Lung (tissue), 12 donors: ENCODE results near the gene CRKL. TPM values are rescaled to one million over a fixed set of nuclear protein-coding genes. Genes with fewer than 3 reads are reported as not detected.

Experiments
- ATAC-seq: fragments of 200-7000 bp; cut with Tn5 transposase; one replicate; pipeline ENCODE4 v1.9.1; 2020; ENCODE audit warnings: moderate number of reproducible peaks; ENCODE audit not compliant: insufficient read depth, low FRiP score
- DNase-seq, 3 donors: peaks; one replicate each; pipeline ENCODE4 v3.0.0-alpha.2; 2013 to 2017
- H3K27ac ChIP-seq, 2 donors: one replicate each; pipeline ENCODE4 v1.5.1; 2013; ENCODE audit warnings: mild to moderate bottlenecking in 2 of 2, moderate library complexity in 2 of 2, control low read depth in 1 of 2, inconsistent platforms in 1 of 2, low read depth in 1 of 2, low read length in 1 of 2
- H3K27me3 ChIP-seq, 3 donors: one replicate each; pipeline ENCODE4 v1.5.1; 2013; ENCODE audit warnings: low read length in 2 of 3; ENCODE audit not compliant: control insufficient read depth in 3 of 3, insufficient read depth in 3 of 3
- H3K36me3 ChIP-seq, 4 donors: one replicate each; pipeline ENCODE4 v1.5.1; 2013; ENCODE audit warnings: low read length in 4 of 4, mild to moderate bottlenecking in 1 of 4, moderate library complexity in 1 of 4; ENCODE audit not compliant: control insufficient read depth in 4 of 4, insufficient read depth in 4 of 4
- H3K4me1 ChIP-seq, 5 donors: one replicate each; pipeline ENCODE4 v1.5.1; 2013; ENCODE audit warnings: low read length in 5 of 5, mild to moderate bottlenecking in 2 of 5, moderate library complexity in 1 of 5; ENCODE audit not compliant: control insufficient read depth in 5 of 5, insufficient read depth in 5 of 5
- H3K4me3 ChIP-seq: one replicate; pipeline ENCODE4 v1.5.1; 2013; ENCODE audit warnings: mild to moderate bottlenecking, control low read depth, moderate library complexity
- H3K9ac ChIP-seq, 2 donors: one replicate each; pipeline ENCODE4 v1.5.1; 2013; ENCODE audit warnings: low read length in 2 of 2, control low read depth in 1 of 2; ENCODE audit not compliant: insufficient read depth in 1 of 2
- H3K9me3 ChIP-seq, 4 donors: one replicate each; pipeline ENCODE4 v1.5.1; 2013; ENCODE audit warnings: low read length in 3 of 4, mild to moderate bottlenecking in 1 of 4, moderate library complexity in 1 of 4; ENCODE audit not compliant: control insufficient read depth in 4 of 4, insufficient read depth in 3 of 4
- CTCF ChIP-seq: IDR thresholded peaks from 2 replicates; pipeline ENCODE4 v1.5.1; 2012; ENCODE audit warnings: mild to moderate bottlenecking; ENCODE audit errors: control extremely low read depth, extremely low read depth
- WGBS, 2 donors: extraction: QIAGEN DNeasy Blood & Tissue Kit; methylation state at CpG; one replicate each; pipeline ENCODE4 v1.1.7; 2013; 5-methylcytosine and 5-hydroxymethylcytosine counted together
- polyA plus RNA-seq, 2 donors: library from polyadenylated mRNA; stranded (reverse); fragments of 200-250 nt; gene quantifications; one replicate each; pipeline ENCODE4 v1.2.1, GENCODE V29; 2013
- total RNA-seq, 2 donors: library from RNA; depleted of rRNA in 1 of 2; stranded (reverse); fragments of >200 nt in 1 of 2; gene quantifications; one replicate each; pipeline ENCODE4 v1.2.1, GENCODE V29; 2014 to 2021
- donor health status: control.
- donor health status: control.
- donor health status: Bipolar disorder and iron deficiency.
- donor health status: healthy.
- donor health status: DM: yes; HTN: yes; CAD: no.

The CRKL gene
- total and polyA plus RNA-seq, 4 donors = 18.3 to 58.6 (median 39.1) TPM

GRCh38 chr22:20989323-20990138 lies 72.3 kb downstream of the CRKL start:
- Histone ChIP-seq H3K9ac (no peak overlapping the region), H3K27me3 (no peaks in the 10 kb centered on the region), H3K4me1 (no peaks in the 10 kb centered on the region), H3K27ac (no peak overlapping the region), H3K9me3 (no peaks in the 10 kb centered on the region), H3K4me3 (no peak overlapping the region), H3K36me3 (peaks cover 8 to 55% (median 12%) of the 10 kb centered on the region in 4 donors)
- TF ChIP-seq CTCF = no peak
- ATAC-seq = no peak
- no peak for DNase-seq
- WGBS, 2 donors = 48 to 67% methylated on average over 14 to 17 of the region's 17 CpGs

- no peaks in the 10 kb centered on the region for H3K27me3 ChIP-seq
- WGBS, 2 donors = 85 to 86% methylated on average over 21 of the region's 21 CpGs
- no peak overlapping the region for H3K27ac ChIP-seq
- H3K4me3 ChIP-seq = no peak overlapping the region
- H3K9me3 ChIP-seq = no peaks in the 10 kb centered on the region
- ATAC-seq (no peak), DNase-seq (no peak)
- H3K4me1 ChIP-seq = no peaks in the 10 kb centered on the region
- TF ChIP-seq CTCF = no peak
- no peak overlapping the region for H3K9ac ChIP-seq
- H3K36me3 ChIP-seq = peaks cover 8 to 63% (median 12%) of the 10 kb centered on the region in 4 donors
Observed at GRCh38 chr22:20990184-20991180, 73.3 kb downstream of the CRKL start.

- no peak for TF ChIP-seq CTCF
- H3K9ac ChIP-seq = no peak overlapping the region
- H3K27ac ChIP-seq = peak overlapping the region in 1 of 2 donors; percentile 6
- H3K36me3 ChIP-seq = peaks cover 5 to 66% (median 11%) of the 10 kb centered on the region in 4 donors
- WGBS, 2 donors = 93 to 97% methylated on average over 23 to 24 of the region's 24 CpGs
- no peaks in the 10 kb centered on the region for H3K9me3 ChIP-seq
- H3K4me3 ChIP-seq = no peak overlapping the region
- H3K27me3 ChIP-seq = no peaks in the 10 kb centered on the region
- DNase-seq = no peak
- no peak for ATAC-seq
- no peaks in the 10 kb centered on the region for H3K4me1 ChIP-seq
Observed at GRCh38 chr22:20991252-20992055, 74.2 kb downstream of the CRKL start.
